Ureter (tissue), 1 donor: Measurements from ENCODE around the gene AHSG. TPM values are rescaled to one million over a fixed set of nuclear protein-coding genes. Genes with fewer than 3 reads are reported as not detected.

Experiments used
- total RNA-seq: library from RNA; stranded (reverse); gene quantifications from one replicate; pipeline ENCODE4 v1.2.4, GENCODE V29; 2023
- donor health status: DM: yes; HTN: yes; CAD: no.

The AHSG gene
- total RNA-seq, 1 donor from 2014 or later = not detected

Other genes starting within 250 kb of the AHSG start
- gene CRYGS, start 68.7 kb upstream of the AHSG start, total RNA-seq = 3.4 TPM
- 12.0 TPM for gene TBCCD1, start 45.7 kb upstream of the AHSG start, total RNA-seq
- gene DNAJB11, start 42.3 kb upstream of the AHSG start, total RNA-seq = 30.0 TPM
- not detected for gene FETUB, start 27.3 kb downstream of the AHSG start, total RNA-seq
- not detected for gene HRG, start 53.0 kb downstream of the AHSG start, total RNA-seq
- gene KNG1, start 104.3 kb downstream of the AHSG start, total RNA-seq = not detected
- 343 TPM for gene EIF4A2, start 170.5 kb downstream of the AHSG start, total RNA-seq
- 9.8 TPM for gene RFC4, start 193.4 kb downstream of the AHSG start, total RNA-seq
- gene ADIPOQ, start 229.7 kb downstream of the AHSG start, total RNA-seq = 0.60 TPM